ENCODE data around the gene FZR1. TPM values are rescaled to one million over a fixed set of nuclear protein-coding genes. Genes with fewer than 3 reads are reported as not detected.

The FZR1 gene
- total and polyA plus RNA-seq, 10 donors = 9.8 to 53.6 (median 37.1) TPM

- no peak for DNase-seq
- peaks cover 0 to 84% (median 73%) of the 10 kb centered on the region in 6 donors for H3K36me3 ChIP-seq
- intact Hi-C loops (cut with DNase I; ENCODE audit: low total_unique reads) = no loop called here
- WGBS, 5 donors = 91 to 96% (median 96%) methylated on average over 13 to 33 of the region's 33 CpGs
- H3K4me1 ChIP-seq = peaks cover 0 to 17% (median 10%) of the 10 kb centered on the region in 6 donors
- TF ChIP-seq CTCF (IDR thresholded peaks at IDR 0.05 in 8 of 11, conservative IDR thresholded peaks at IDR 0.05 in 3 of 11) = no peak
- TF ChIP-seq POLR2AphosphoS5 (IDR thresholded peaks at IDR 0.05) = peak in 1 of 3 donors; percentile 45
- H3K27ac ChIP-seq = no peak overlapping the region
- no peaks in the 10 kb centered on the region for H3K9me3 ChIP-seq
- H3K4me3 ChIP-seq = no peak overlapping the region
- H3K27me3 ChIP-seq (replicated peaks in 1 of 7) = no peaks in the 10 kb centered on the region
Measured at GRCh38 chr19:3532154-3532786, 26.2 kb downstream of the FZR1 start.

GRCh38 chr19:3533033-3533432 is 26.9 kb downstream of the FZR1 start:
- WGBS, 5 donors = 89 to 100% (median 97%) methylated on average over 3 to 17 of the region's 17 CpGs
- intact Hi-C loops (cut with DNase I; ENCODE audit: low total_unique reads) = no loop called here
- Histone ChIP-seq H3K4me3 (no peak overlapping the region), H3K36me3 (peaks cover 0 to 82% (median 67%) of the 10 kb centered on the region in 6 donors), H3K4me1 (peaks cover 0 to 25% (median 12%) of the 10 kb centered on the region in 6 donors), H3K27me3 (replicated peaks in 1 of 7) (no peaks in the 10 kb centered on the region), H3K9me3 (no peaks in the 10 kb centered on the region), H3K27ac (no peak overlapping the region)
- TF ChIP-seq POLR2AphosphoS5 (IDR thresholded peaks at IDR 0.05) = peak in 1 of 3 donors; percentile 32
- no peak for TF ChIP-seq POLR2A (IDR thresholded peaks at IDR 0.05)
- DNase-seq = no peak

- Histone ChIP-seq H3K4me1 (peaks cover 0 to 25% (median 12%) of the 10 kb centered on the region in 6 donors), H3K27me3 (replicated peaks in 1 of 7) (no peaks in the 10 kb centered on the region), H3K36me3 (peaks cover 0 to 84% (median 67%) of the 10 kb centered on the region in 6 donors), H3K4me3 (no peak overlapping the region), H3K27ac (no peak overlapping the region), H3K9me3 (no peaks in the 10 kb centered on the region)
- no peak for TF ChIP-seq POLR2AphosphoS5 (IDR thresholded peaks at IDR 0.05)
- no peak for TF ChIP-seq CTCF (IDR thresholded peaks at IDR 0.05 in 8 of 11, conservative IDR thresholded peaks at IDR 0.05 in 3 of 11)
- TF ChIP-seq POLR2A (IDR thresholded peaks at IDR 0.05) = no peak
- WGBS, 5 donors = 79 to 94% (median 83%) methylated on average over 10 to 12 of the region's 12 CpGs
- DNase-seq = no peak
- intact Hi-C loops (cut with DNase I; ENCODE audit: low total_unique reads) = no loop called here
Measured at GRCh38 chr19:3533563-3534216, 27.6 kb downstream of the FZR1 start.

- intact Hi-C loops (cut with DNase I; ENCODE audit: low total_unique reads) = no loop called here
- no peak for TF ChIP-seq CTCF (IDR thresholded peaks at IDR 0.05 in 8 of 11, conservative IDR thresholded peaks at IDR 0.05 in 3 of 11)
- no peak for TF ChIP-seq POLR2A (IDR thresholded peaks at IDR 0.05)
- peak in 1 of 3 donors; percentile 7 for TF ChIP-seq POLR2AphosphoS5 (IDR thresholded peaks at IDR 0.05)
- peaks cover 0 to 3% (median 0%) of the 10 kb centered on the region in 8 donors for H3K9me3 ChIP-seq
- H3K36me3 ChIP-seq = peaks cover 0 to 93% (median 67%) of the 10 kb centered on the region in 6 donors
- H3K4me3 ChIP-seq = no peak overlapping the region
- H3K4me1 ChIP-seq = peaks cover 0 to 25% (median 12%) of the 10 kb centered on the region in 6 donors
- DNase-seq = no peak
- no peaks in the 10 kb centered on the region for H3K27me3 ChIP-seq (replicated peaks in 1 of 7)
- WGBS, 5 donors = 92 to 97% (median 94%) methylated on average over 30 to 38 of the region's 38 CpGs
- no peak overlapping the region for H3K27ac ChIP-seq
Measured at GRCh38 chr19:3534375-3535234, 28.5 kb downstream of the FZR1 start.

Measured in spleen (tissue), 11 donors.